HCT116 (cell line): Measurements from ENCODE around the gene TADA3. TPM values are rescaled to one million over a fixed set of nuclear protein-coding genes. Genes with fewer than 3 reads are reported as not detected.

ENCODE experiments used
- ATAC-seq: fragments of 200-7000 bp; cut with Tn5 transposase; 2 replicates; pipeline ENCODE4 v1.9.1; 2020; ENCODE audit warnings: mild to moderate bottlenecking, moderate library complexity
- BruUV-seq: library from RNA; stranded (reverse); fragments of 400-500 nt; replicated peaks from 2 replicates; lab custom pipeline; 2021; lab: Mats Ljungman, UMichigan
- CTCF ChIA-PET: fragments of 300-600 bp; sonication (Branson Sonifier 250); formaldehyde crosslinking; loops from one replicate; lab custom pipeline; 2021; ENCODE audit warnings: antibody characterized with exemption; lab: Charles Lee
- POLR2A ChIA-PET: fragments of 300-600, 350-600 bp; sonication (Branson Sonifier 250); formaldehyde crosslinking; loops from one replicate; lab custom pipeline; 2021; ENCODE audit warnings: antibody characterized with exemption; lab: Charles Lee
- RAD21 ChIA-PET, 2 experiments: fragments of 300-600 bp; sonication (Branson Sonifier 250); formaldehyde crosslinking; loops; one replicate each; lab custom pipeline; 2023; ENCODE audit warnings: low total read pairs in 2 of 2; ENCODE audit not compliant: uncharacterized antibody in 2 of 2, unreplicated experiment in 2 of 2, low non-redundant PET in 1 of 2; lab: Charles Lee
- DNase-seq: peaks from one replicate; pipeline ENCODE4 v3.0.0-alpha.2; 2010; ENCODE audit warnings: low read depth, low spot score
- H2AFZ ChIP-seq: fragments of 200-600 bp; shearing (Covaris generic), sonication (generic); 2 replicates; pipeline ENCODE4 v1.6.1; 2017; ENCODE audit warnings: low read depth, mixed run types, mixed read lengths, antibody characterized with exemption, low read length; ENCODE audit not compliant: poor library complexity, severe bottlenecking
- H3K27ac ChIP-seq: 2 replicates; pipeline ENCODE4 v1.5.1; 2012; ENCODE audit warnings: low read depth, low read length
- H3K27me3 ChIP-seq: fragments of 200-600 bp; sonication (generic); 2 replicates; pipeline ENCODE4 v1.6.1; 2016; ENCODE audit warnings: mixed run types, low read length, mixed read lengths; ENCODE audit not compliant: insufficient read depth
- H3K36me3 ChIP-seq, 2 experiments: fragments of 200-500 bp in 1 of 2; fragments of 200-600 bp in 1 of 2; sonication (Bioruptor generic) in 1 of 2; sonication (generic) in 1 of 2; 2 replicates each; pipeline versions ENCODE4 v1.5.1 to v1.6.1; 2014 to 2016; ENCODE audit warnings: low read length in 2 of 2, inconsistent platforms in 1 of 2, mixed read lengths in 1 of 2, mixed run types in 1 of 2; ENCODE audit not compliant: insufficient read depth in 2 of 2, control insufficient read depth in 1 of 2
- H3K4me1 ChIP-seq, 2 experiments: fragments of 200-600 bp in 1 of 2; sonication (generic) in 1 of 2; 2 replicates each; pipeline versions ENCODE4 v1.5.1 to v1.6.1; 2012 to 2017; ENCODE audit warnings: low read length in 2 of 2, inconsistent platforms in 1 of 2, mild to moderate bottlenecking in 1 of 2, mixed read lengths in 1 of 2, mixed run types in 1 of 2, moderate library complexity in 1 of 2; ENCODE audit not compliant: insufficient read depth in 2 of 2, control insufficient read depth in 1 of 2
- H3K4me2 ChIP-seq: fragments of 200-600 bp; sonication (generic); 2 replicates; pipeline ENCODE4 v1.6.1; 2017; ENCODE audit warnings: mixed run types, low read length, mixed read lengths
- H3K4me3 ChIP-seq, 2 experiments: fragments of 200-600 bp in 1 of 2; sonication (generic) in 1 of 2; replicated peaks in 1 of 2; 2 replicates each; pipeline ENCODE4 v1.5.1; 2011 to 2016; ENCODE audit warnings: low read length in 2 of 2, control low read depth in 1 of 2, low read depth in 1 of 2, mild to moderate bottlenecking in 1 of 2, mixed read lengths in 1 of 2, mixed run types in 1 of 2
- H3K79me2 ChIP-seq: fragments of 200-600 bp; sonication (generic); 2 replicates; pipeline ENCODE4 v1.6.1; 2017; ENCODE audit warnings: mild to moderate bottlenecking, mixed run types, low read length, moderate library complexity, mixed read lengths; ENCODE audit not compliant: insufficient read depth
- H3K9ac ChIP-seq: fragments of 200-600 bp; sonication (generic); 2 replicates; pipeline ENCODE4 v1.6.1; 2016; ENCODE audit warnings: low read length, mixed read lengths
- H3K9me2 ChIP-seq: fragments of 200-600 bp; sonication (generic), shearing (Covaris generic); 2 replicates; pipeline ENCODE4 v1.6.1; 2017; ENCODE audit warnings: mixed run types, mild to moderate bottlenecking, moderate library complexity; ENCODE audit not compliant: insufficient read depth
- H3K9me3 ChIP-seq, 2 experiments: fragments of 200-500 bp in 1 of 2; fragments of 200-600 bp in 1 of 2; sonication (Bioruptor generic) in 1 of 2; sonication (generic) in 1 of 2; 2 replicates each; pipeline ENCODE4 v1.6.1; 2014 to 2017; ENCODE audit warnings: low read length in 2 of 2, mixed read lengths in 2 of 2, inconsistent platforms in 1 of 2, low read depth in 1 of 2, mild to moderate bottlenecking in 1 of 2, mixed run types in 1 of 2, moderate library complexity in 1 of 2; ENCODE audit not compliant: control insufficient read depth in 1 of 2, insufficient read depth in 1 of 2
- H4K20me1 ChIP-seq: fragments of 200-600 bp; sonication (generic), shearing (Covaris generic); 2 replicates; pipeline ENCODE4 v1.6.1; 2017; ENCODE audit warnings: mixed run types, mild to moderate bottlenecking, moderate library complexity; ENCODE audit not compliant: insufficient read depth
- ATF3 ChIP-seq: IDR thresholded peaks from 2 replicates; pipeline ENCODE4 v1.6.1; 2012
- CBX3 ChIP-seq: IDR thresholded peaks from 2 replicates; pipeline ENCODE4 v1.6.1; 2012; ENCODE audit warnings: low read depth
- CEBPB ChIP-seq: IDR thresholded peaks from 2 replicates; pipeline ENCODE4 v1.6.1; 2012; ENCODE audit warnings: low read depth
- CTCF ChIP-seq, 3 experiments: fragments of 200-600 bp in 1 of 3; sonication (generic) in 1 of 3; IDR thresholded peaks in 2 of 3; conservative IDR thresholded peaks in 1 of 3; 2 replicates each; pipeline ENCODE4 v1.5.1; 2012 to 2017; ENCODE audit warnings: low read depth in 2 of 3, low read length in 2 of 3, antibody characterized with exemption in 1 of 3, borderline replicate concordance in 1 of 3, control low read depth in 1 of 3, mild to moderate bottlenecking in 1 of 3, mixed read lengths in 1 of 3, mixed run types in 1 of 3, moderate library complexity in 1 of 3; ENCODE audit not compliant: insufficient read depth in 1 of 3
- EGR1 ChIP-seq: IDR thresholded peaks from 2 replicates; pipeline ENCODE4 v1.6.1; 2012; ENCODE audit warnings: low read depth
- ELF1 ChIP-seq: IDR thresholded peaks from 2 replicates; pipeline ENCODE4 v1.6.1; 2012; ENCODE audit warnings: low read depth, borderline replicate concordance
- EZH2phosphoT487 ChIP-seq: fragments of 200-600 bp; IDR thresholded peaks from 2 replicates; pipeline ENCODE4 v1.6.1; 2018; ENCODE audit warnings: antibody characterized with exemption, borderline replicate concordance
- FOSL1 ChIP-seq: IDR thresholded peaks from 2 replicates; pipeline ENCODE4 v1.6.1; 2012; ENCODE audit warnings: low read depth
- JUND ChIP-seq: IDR thresholded peaks from 2 replicates; pipeline ENCODE4 v1.6.1; 2012
- MAX ChIP-seq: IDR thresholded peaks from 2 replicates; pipeline ENCODE4 v1.6.1; 2012
- POLR2A ChIP-seq: IDR thresholded peaks from 2 replicates; pipeline ENCODE4 v1.7.0; 2011; ENCODE audit warnings: borderline replicate concordance; ENCODE audit not compliant: insufficient read depth, insufficient read length; ENCODE audit errors: extremely low read depth
- POLR2AphosphoS5 ChIP-seq: IDR thresholded peaks from 2 replicates; pipeline ENCODE4 v1.6.1; 2011; ENCODE audit warnings: mild to moderate bottlenecking, low read depth, low read length, moderate library complexity
- SP1 ChIP-seq: IDR thresholded peaks from 2 replicates; pipeline ENCODE4 v1.6.1; 2012; ENCODE audit warnings: low read depth
- SRF ChIP-seq: IDR thresholded peaks from 2 replicates; pipeline ENCODE4 v1.6.1; 2012; ENCODE audit warnings: low read depth
- YY1 ChIP-seq: IDR thresholded peaks from 2 replicates; pipeline ENCODE4 v1.6.1; 2011; ENCODE audit warnings: low read length, low read depth, moderate library complexity, mild to moderate bottlenecking; ENCODE audit not compliant: insufficient replicate concordance; ENCODE audit errors: extremely low read depth
- ZBTB33 ChIP-seq: IDR thresholded peaks from 2 replicates; pipeline ENCODE4 v1.6.1; 2011; ENCODE audit warnings: mild to moderate bottlenecking, low read length, moderate library complexity; ENCODE audit not compliant: insufficient replicate concordance; ENCODE audit errors: extremely low read depth
- ZFX ChIP-seq: fragments of 450-650 bp; IDR thresholded peaks from 2 replicates; pipeline ENCODE4 v1.6.1; 2017
- intact Hi-C: fragments of 100-400 bp; cut with micrococcal nuclease; formaldehyde crosslinking; loops from 2 replicates; pipeline ENCODE4 v1.10.0; 2022
- total RNA-seq: library from RNA; stranded (reverse); gene quantifications from one replicate; pipeline ENCODE4 v1.2.1, GENCODE V29; 2021; ENCODE audit not compliant: unreplicated experiment

TADA3 gene
- total RNA-seq, 1 experiment from 2014 or later: 72.0 TPM

GRCh38 chr3:9825451-9826040, 33.3 kb upstream of the TADA3 start:
- H3K9me2 ChIP-seq: no peaks in the 10 kb centered on the region

More at GRCh38 chr3:9825451-9826040, 33.3 kb upstream of the TADA3 start:
- Histone ChIP-seq H3K9ac (no peak overlapping the region), H3K79me2 (no peaks in the 10 kb centered on the region), H4K20me1 (no peaks in the 10 kb centered on the region), H2AFZ (no peak overlapping the region), H3K27ac (no peak overlapping the region), H3K36me3 (peaks cover 5 to 9% of the 10 kb centered on the region in 2 experiments; a peak in 1 of 4 replicates)
- ChIA-PET RAD21 (no interaction called here), POLR2A (no interaction called here)
- DNase-seq (no peak), ATAC-seq (no peak)
- intact Hi-C loops: no loop called here
- TF ChIP-seq EGR1 (no peak), MAX (no peak), SRF (no peak), YY1 (no peak), ZBTB33 (no peak), CBX3 (no peak), CTCF (IDR thresholded peaks at IDR 0.05 in 2 of 3, conservative IDR thresholded peaks at IDR 0.05 in 1 of 3; ENCODE audit: borderline replicate concordance in 1 of 3, insufficient read depth in 1 of 3, low read depth in 2 of 3, low read length in 2 of 3) (no peak), JUND (no peak), ZFX (no peak), FOSL1 (no peak), POLR2AphosphoS5 (no peak), SP1 (no peak), EZH2phosphoT487 (no peak), POLR2A (no peak), ELF1 (no peak), CEBPB (no peak), ATF3 (no peak)
- TF ChIP-seq, all 23 proteins: peak for 0
- H3K4me3 ChIP-seq: no peak overlapping the region
- H3K4me1 ChIP-seq: no peaks in the 10 kb centered on the region
- CTCF ChIA-PET: no interaction called here
- no peak overlapping the region for H3K4me2 ChIP-seq
- H3K27me3 ChIP-seq: no peaks in the 10 kb centered on the region
- no peaks in the 10 kb centered on the region for H3K9me3 ChIP-seq
- no TSS peak for BruUV-seq
